A549 (cell line): ENCODE measurements around the gene SMG6. TPM values are rescaled to one million over a fixed set of nuclear protein-coding genes. Genes with fewer than 3 reads are reported as not detected.
A peak's percentile ranks its signal among the peaks of the same experiment; 100 is the strongest.

Experiments
- ATAC-seq, 2 experiments: fragments of 200-7000 bp in 1 of 2; fragments of >200 bp in 1 of 2; cut with Nextera tagmentation in 1 of 2; cut with Tn5 transposase in 1 of 2; 3 replicates each; pipeline versions ENCODE4 v1.8.0 to v1.9.1; 2018 to 2020; ENCODE audit warnings: mild to moderate bottlenecking in 1 of 2, moderate library complexity in 1 of 2
- CTCF ChIA-PET: fragments of 300-600 bp; sonication (Branson Sonifier 250); formaldehyde crosslinking; extraction: SDS; loops from one replicate; lab custom pipeline; 2021; ENCODE audit warnings: antibody characterized with exemption, inconsistent platforms; lab: Yijun Ruan, JAX
- POLR2A ChIA-PET: fragments of 350-600 bp; formaldehyde crosslinking; extraction: SDS; loops from one replicate; lab custom pipeline; 2021; ENCODE audit warnings: antibody characterized with exemption, inconsistent platforms; lab: Yijun Ruan, JAX
- DNase-seq, 2 experiments: peaks; one replicate each; pipeline versions ENCODE4 v3.0.0 to v3.0.0-alpha.2; 2011 to 2016; ENCODE audit warnings: low read depth in 1 of 2, low spot score in 1 of 2
- FAIRE-seq: peaks from 2 replicates; lab custom pipeline; 2011; peaks lifted over from hg19 to GRCh38; lab: Jason Lieb, UNC
- H3K27ac ChIP-seq, 2 experiments: fragments of >200 bp; sonication (Bioruptor Twin); formaldehyde crosslinking; 3 replicates each; pipeline ENCODE4 v1.5.1; 2016 to 2017
- H3K4me1 ChIP-seq: fragments of >200 bp; sonication (Bioruptor Twin); formaldehyde crosslinking; 3 replicates; pipeline ENCODE4 v1.6.1; 2016
- H3K4me2 ChIP-seq: fragments of >200 bp; sonication (Bioruptor Twin); formaldehyde crosslinking; 3 replicates; pipeline ENCODE4 v1.6.1; 2016
- H3K4me3 ChIP-seq: fragments of >200 bp; sonication (Bioruptor Twin); formaldehyde crosslinking; 3 replicates; pipeline ENCODE4 v1.5.1; 2016
- H3K9me3 ChIP-seq: fragments of >200 bp; sonication (Bioruptor Twin); formaldehyde crosslinking; 3 replicates; pipeline ENCODE4 v1.6.1; 2016
- CTCF ChIP-seq: fragments of >200 bp; sonication (Bioruptor Twin); formaldehyde crosslinking; IDR thresholded peaks from 3 replicates; pipeline ENCODE4 v1.5.1; 2016
- EHMT2 ChIP-seq: fragments of 200-600 bp; sonication (generic); IDR thresholded peaks from 2 replicates; pipeline ENCODE4 v1.6.1; 2016; ENCODE audit warnings: antibody characterized with exemption, low read depth, mild to moderate bottlenecking, moderate library complexity
- FOSB ChIP-seq: fragments of 250-450 bp; sonication (Bioruptor Pico); IDR thresholded peaks from 2 replicates; pipeline ENCODE4 v1.5.0; 2020; ENCODE audit warnings: mild to moderate bottlenecking, moderate library complexity
- FOXS1 ChIP-seq: fragments of 250-450 bp; sonication (Bioruptor Pico); IDR thresholded peaks from 2 replicates; pipeline ENCODE4 v1.5.0; 2020; ENCODE audit warnings: mild to moderate bottlenecking, moderate library complexity
- GATA3 ChIP-seq: IDR thresholded peaks from 2 replicates; pipeline ENCODE4 v1.6.1; 2012; ENCODE audit warnings: borderline replicate concordance
- HDAC2 ChIP-seq: fragments of 200-600 bp; sonication (generic); IDR thresholded peaks from 2 replicates; pipeline ENCODE4 v1.6.1; 2016
- HOXB13 ChIP-seq: fragments of 250-450 bp; sonication (Bioruptor Pico); IDR thresholded peaks from 2 replicates; pipeline ENCODE4 v1.5.0; 2020; ENCODE audit warnings: low read depth, mild to moderate bottlenecking, moderate library complexity
- JUN ChIP-seq, 2 experiments: fragments of >200 bp; sonication (Bioruptor Twin); formaldehyde crosslinking; IDR thresholded peaks; 2 replicates in 1 of 2; 3 replicates in 1 of 2; pipeline ENCODE4 v1.6.1; 2016 to 2017
- NR3C1 ChIP-seq: fragments of >200 bp; sonication (Bioruptor Twin); formaldehyde crosslinking; IDR thresholded peaks from 3 replicates; pipeline ENCODE4 v1.6.1; 2017
- PHF8 ChIP-seq: fragments of 200-600 bp; sonication (generic); IDR thresholded peaks from 2 replicates; pipeline ENCODE4 v1.6.1; 2016; ENCODE audit warnings: low read depth, mild to moderate bottlenecking, antibody characterized with exemption, moderate library complexity, borderline replicate concordance
- RNF2 ChIP-seq: fragments of 200-600 bp; sonication (generic); IDR thresholded peaks from 2 replicates; pipeline ENCODE4 v1.6.1; 2016; ENCODE audit warnings: low read depth, mild to moderate bottlenecking, antibody characterized with exemption, moderate library complexity, borderline replicate concordance
- SREBF2 ChIP-seq: fragments of 450-650 bp; IDR thresholded peaks from 2 replicates; pipeline ENCODE4 v1.6.1; 2014; ENCODE audit warnings: mild to moderate bottlenecking, moderate library complexity
- TP53 ChIP-seq: fragments of 250-450 bp; sonication (Bioruptor Pico); IDR thresholded peaks from 2 replicates; pipeline ENCODE4 v1.5.0; 2021; ENCODE audit warnings: mild to moderate bottlenecking, moderate library complexity
- ZSCAN20 ChIP-seq: fragments of 250-450 bp; sonication (Bioruptor Pico); IDR thresholded peaks from 2 replicates; pipeline ENCODE4 v1.8.0; 2022; ENCODE audit warnings: mild to moderate bottlenecking, moderate library complexity
- WGBS: methylation state at CpG from one replicate; pipeline ENCODE4 v1.1.6; 2017; ENCODE audit errors: missing lambda C conversion rate; 5-methylcytosine and 5-hydroxymethylcytosine counted together
- polyA plus RNA-seq, 4 experiments: library from polyadenylated mRNA; depleted of rRNA in 3 of 4; stranded (reverse); fragments of >200 nt; fragmentation: RNase III in 1 of 4; extraction: RNeasy Plus Mini Kit Qiagen cat#74134 plus additional on column Dnase treatment in 1 of 4; gene quantifications; 2 replicates in 3 of 4; 3 replicates in 1 of 4; pipeline ENCODE4 v1.2.3, GENCODE V29; 2011 to 2017

SMG6 gene
- polyA plus RNA-seq, 2 of the 4 experiments (the other 2 are of a cell fraction) = 4.7 to 17.0 TPM

GRCh38 chr17:2024572-2025219 is 278.9 kb downstream of the SMG6 start:
- peak; percentile 4 to 11; a peak in 3 of 6 replicates for ATAC-seq
- H3K27ac ChIP-seq = peak overlapping the region; percentile 44 to 78; a peak in 5 of 6 replicates
- H3K9me3 ChIP-seq = no peaks in the 10 kb centered on the region
- ChIA-PET CTCF (interaction anchor here (0.6 to 17.0 kb wide), 37 partner anchors 7 to 304 kb away, joined by 3 to 420 read pairs (median 11); partner anchors contain the start of gene OVCA2), POLR2A (interaction anchor here (1.6 to 3.3 kb wide), 3 partner anchors 26 to 308 kb away, joined by 5 to 23 read pairs (median 15); no protein-coding TSS in a partner anchor)
- peak overlapping the region; percentile 96 for H3K4me2 ChIP-seq
- no peak for FAIRE-seq
- peaks cover 14% of the 10 kb centered on the region for H3K4me1 ChIP-seq
- H3K4me3 ChIP-seq = peak overlapping the region; percentile 43
- no peak for TF ChIP-seq TP53 (CRISPR knock-in tag)
- TF ChIP-seq RNF2 = no peak
- under 1% methylated on average over 35 of the region's 73 CpGs for WGBS
- peak in 1 of 2 experiments; percentile 44 for DNase-seq

GRCh38 chr17:2023692-2024571 is 279.7 kb downstream of the SMG6 start:
- Histone ChIP-seq H3K9me3 (no peaks in the 10 kb centered on the region), H3K27ac (peak overlapping the region; percentile 44 to 78; a peak in 5 of 6 replicates), H3K4me2 (peak overlapping the region; percentile 96), H3K4me1 (peaks cover 14% of the 10 kb centered on the region), H3K4me3 (peak overlapping the region; percentile 43)
- WGBS = 11% methylated on average over 46 of the region's 85 CpGs
- ChIA-PET POLR2A (interaction anchor here (1.6 to 3.3 kb wide), 3 partner anchors 25 to 307 kb away, joined by 5 to 23 read pairs (median 15); no protein-coding TSS in a partner anchor), CTCF (interaction anchor here (0.6 to 17.0 kb wide), 26 partner anchors 9 to 303 kb away, joined by 3 to 420 read pairs (median 11); partner anchors contain the start of gene OVCA2)
- TF ChIP-seq EHMT2 (no peak), PHF8 (no peak), HDAC2 (peak; percentile 96; the same call in 1 of the 2 replicates), HOXB13 (CRISPR knock-in tag) (no peak)
- FAIRE-seq = no peak
- DNase-seq = peak; percentile 55 to 64
- ATAC-seq = peak; percentile 12 to 44; a peak in 4 of 6 replicates

GRCh38 chr17:2023256-2023655 is 280.3 kb downstream of the SMG6 start:
- H3K4me1 ChIP-seq = peaks cover 14% of the 10 kb centered on the region
- POLR2A ChIA-PET = interaction anchor here (3.3 kb wide), 1 partner anchor 115 kb away, joined by 23 read pairs; no protein-coding TSS in a partner anchor
- FAIRE-seq (no peak), ATAC-seq (no peak), DNase-seq (no peak)
- H3K9me3 ChIP-seq = no peaks in the 10 kb centered on the region
- no peak for TF ChIP-seq FOSB (CRISPR knock-in tag)
- no peak for TF ChIP-seq CTCF
- TF ChIP-seq FOXS1 = no peak
- no peak for TF ChIP-seq GATA3
- no peak for TF ChIP-seq JUN (IDR thresholded peaks at IDR 0.05)
- no peak for TF ChIP-seq RNF2
- TF ChIP-seq ZSCAN20 = no peak
- no peak for TF ChIP-seq SREBF2
- TF ChIP-seq NR3C1 = no peak
- CTCF ChIA-PET = interaction anchor here (1.0 to 17.0 kb wide), 15 partner anchors 12 to 292 kb away, joined by 3 to 420 read pairs (median 32); partner anchors contain the start of gene OVCA2
- H3K4me3 ChIP-seq = no peak overlapping the region
- no peak overlapping the region for H3K27ac ChIP-seq
- H3K4me2 ChIP-seq = peak overlapping the region; percentile 96; the same call in 2 of the 3 replicates
- WGBS = 87% methylated on average over 16 of the region's 16 CpGs
